CD4-positive, alpha-beta T cell treated with Interleukin-21 for 1 hour (primary cell): ENCODE results near the gene CLDN24.

Experiments used
- DNase-seq: peaks from one replicate; pipeline ENCODE4 v3.0.0-alpha.2; 2020

Gene CLDN24

GRCh38 chr4:183322326-183322725 is at the start of gene CLDN24:
Gene CLDN24, minus strand, starts transcription at chr4:183322426. Its CDS starts 0 bp downstream, at chr4:183322426.
- DNase-seq, result no peak

- DNase-seq, result no peak
Measured at GRCh38 chr4:183370786-183371185, 48.6 kb upstream of the CLDN24 start.

- DNase-seq, result no peak
Measured at GRCh38 chr4:183369073-183369472, 46.8 kb upstream of the CLDN24 start.

- DNase-seq, result no peak
Measured at GRCh38 chr4:183366206-183366835, 44.1 kb upstream of the CLDN24 start.

- DNase-seq, result no peak
Measured at GRCh38 chr4:183364025-183364424, 41.8 kb upstream of the CLDN24 start.

GRCh38 chr4:183362916-183363542 is 40.8 kb upstream of the CLDN24 start:
- DNase-seq, result no peak

GRCh38 chr4:183362036-183362435 is 39.8 kb upstream of the CLDN24 start:
- no peak for DNase-seq

- no peak for DNase-seq
Measured at GRCh38 chr4:183360161-183360919, 38.1 kb upstream of the CLDN24 start.

- no peak for DNase-seq
Measured at GRCh38 chr4:183358215-183358755, 36.1 kb upstream of the CLDN24 start.

GRCh38 chr4:183356931-183357675 is 34.9 kb upstream of the CLDN24 start:
- DNase-seq, result no peak

- no peak for DNase-seq
Measured at GRCh38 chr4:183356173-183356830, 34.1 kb upstream of the CLDN24 start.

- no peak for DNase-seq
Measured at GRCh38 chr4:183355405-183355804, 33.2 kb upstream of the CLDN24 start.

GRCh38 chr4:183354219-183354618 is 32.0 kb upstream of the CLDN24 start:
- no peak for DNase-seq

- DNase-seq, result no peak
Measured at GRCh38 chr4:183353557-183353956, 31.3 kb upstream of the CLDN24 start.

- no peak for DNase-seq
Measured at GRCh38 chr4:183352546-183352945, 30.3 kb upstream of the CLDN24 start.

GRCh38 chr4:183350317-183351071 is 28.3 kb upstream of the CLDN24 start:
- DNase-seq, result no peak

- no peak for DNase-seq
Measured at GRCh38 chr4:183349673-183350072, 27.4 kb upstream of the CLDN24 start.

GRCh38 chr4:183348706-183349659 is 26.8 kb upstream of the CLDN24 start:
- peak; percentile 5 for DNase-seq

GRCh38 chr4:183348136-183348535 is 25.9 kb upstream of the CLDN24 start:
- no peak for DNase-seq

- DNase-seq, result no peak
Measured at GRCh38 chr4:183347566-183347965, 25.3 kb upstream of the CLDN24 start.

- DNase-seq, result no peak
Measured at GRCh38 chr4:183347146-183347545, 24.9 kb upstream of the CLDN24 start.
